AML-193 (cell line): ENCODE results near the gene FBXW5.

Experiments
- DNase-seq, 2 experiments: peaks; one replicate each; lab custom pipeline; 2025; lab: John Stamatoyannopoulos, UW

The FBXW5 gene

DNA sequence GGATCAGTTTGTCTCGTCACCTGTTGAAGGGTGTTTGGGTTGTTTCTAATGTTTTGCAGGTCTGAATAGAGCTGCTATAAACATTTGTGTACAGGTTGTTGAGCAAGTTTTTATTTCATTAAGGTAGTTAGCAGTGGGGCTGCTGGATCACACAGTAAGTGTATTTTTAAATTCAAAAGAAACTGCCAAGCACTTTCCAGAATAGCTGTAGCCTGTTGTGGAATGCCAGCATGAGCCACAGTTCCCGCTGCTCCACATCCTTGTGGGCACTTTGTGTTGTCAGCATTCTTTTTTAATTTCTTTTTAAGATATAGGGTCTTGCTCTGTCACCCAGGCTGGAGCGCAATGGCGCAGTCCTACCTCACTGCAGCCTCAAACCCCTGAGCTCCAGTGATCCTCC is 14.5 kb downstream of the FBXW5 start:
- DNase-seq, result no peak

DNA sequence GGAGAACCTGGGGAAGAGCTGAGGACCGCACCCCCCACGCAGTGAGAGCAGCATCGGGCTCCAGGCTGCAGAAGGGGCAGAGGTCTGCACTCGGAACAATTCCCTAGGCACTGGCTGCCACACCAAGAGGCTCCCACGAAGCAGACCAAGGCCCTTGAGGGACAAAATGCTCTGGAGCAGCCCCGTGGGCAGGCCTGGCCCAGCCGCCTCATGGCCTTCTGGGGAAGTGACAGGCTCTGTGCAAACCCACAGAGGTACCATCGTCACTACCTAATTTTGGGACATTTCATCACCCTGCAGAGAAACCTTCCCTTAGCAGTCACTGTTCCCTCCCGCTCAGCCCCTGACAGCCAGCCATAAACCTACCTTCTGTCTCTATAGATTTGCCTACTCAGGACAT is 15.9 kb downstream of the FBXW5 start:
- DNase-seq, result no peak

DNA sequence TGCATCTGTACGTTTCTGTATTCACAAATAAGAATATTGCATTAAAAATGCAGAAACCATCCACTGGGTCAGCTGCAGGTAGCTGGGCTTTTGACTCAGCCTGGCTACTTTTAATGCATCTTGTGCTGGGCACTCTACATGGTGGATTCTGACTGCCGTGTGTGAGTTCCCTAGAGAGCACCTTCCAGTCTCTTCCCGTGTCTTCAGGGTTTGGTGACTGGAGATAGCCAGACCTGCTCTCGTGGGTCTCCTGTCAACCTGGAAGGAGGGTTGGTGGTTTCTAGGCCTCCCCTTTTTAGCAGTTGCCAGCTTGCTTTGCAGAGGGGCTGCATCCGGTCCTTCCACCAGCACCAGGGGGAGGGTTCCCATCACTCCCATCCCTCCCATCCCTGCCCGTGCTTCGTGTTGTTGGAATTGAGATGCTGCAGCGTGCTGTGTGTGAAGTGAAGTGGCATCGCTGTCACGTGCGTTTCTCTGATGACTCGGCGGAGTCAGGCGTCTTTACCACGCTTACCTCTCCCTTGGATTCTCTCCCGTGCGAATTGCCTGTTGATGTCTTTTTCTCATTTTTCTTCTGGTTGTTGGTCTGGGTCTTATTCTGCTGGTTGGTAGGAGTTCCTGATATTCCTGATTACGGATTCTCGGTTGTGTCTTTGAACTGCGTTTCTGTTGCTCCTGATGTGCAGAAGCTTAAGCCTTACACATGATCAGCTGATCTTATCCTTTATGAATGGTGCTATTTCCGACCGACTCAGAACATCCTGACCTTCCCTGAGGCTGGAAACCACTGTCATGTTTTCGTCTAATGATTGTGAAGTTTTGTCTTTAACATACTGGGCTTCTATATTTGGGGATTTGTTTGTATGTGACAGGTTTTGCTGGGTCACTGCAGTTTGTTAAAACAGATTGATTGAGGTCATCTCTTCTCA is 16.9 kb downstream of the FBXW5 start:
- no peak for DNase-seq

DNA sequence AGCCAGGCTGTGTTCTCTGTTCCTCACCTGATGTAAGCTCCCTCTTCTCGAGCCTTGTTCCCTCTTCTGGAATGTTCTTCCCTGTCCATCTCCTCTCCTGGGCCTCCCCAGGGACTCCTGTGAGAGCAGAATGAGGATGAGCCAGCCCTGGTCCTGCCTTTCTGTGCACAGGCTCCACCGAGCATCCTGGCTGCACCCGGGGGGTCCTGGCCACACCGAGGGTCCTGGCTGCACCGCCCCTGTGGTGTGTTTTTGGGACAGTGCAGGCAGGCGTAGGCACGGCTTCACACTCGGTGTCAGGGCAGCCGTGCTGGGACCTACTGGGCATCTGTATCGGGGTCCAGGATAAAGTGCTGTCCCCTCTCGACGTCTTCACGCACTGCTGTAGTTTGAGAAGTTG is 17.8 kb downstream of the FBXW5 start:
- DNase-seq, result no peak

DNA sequence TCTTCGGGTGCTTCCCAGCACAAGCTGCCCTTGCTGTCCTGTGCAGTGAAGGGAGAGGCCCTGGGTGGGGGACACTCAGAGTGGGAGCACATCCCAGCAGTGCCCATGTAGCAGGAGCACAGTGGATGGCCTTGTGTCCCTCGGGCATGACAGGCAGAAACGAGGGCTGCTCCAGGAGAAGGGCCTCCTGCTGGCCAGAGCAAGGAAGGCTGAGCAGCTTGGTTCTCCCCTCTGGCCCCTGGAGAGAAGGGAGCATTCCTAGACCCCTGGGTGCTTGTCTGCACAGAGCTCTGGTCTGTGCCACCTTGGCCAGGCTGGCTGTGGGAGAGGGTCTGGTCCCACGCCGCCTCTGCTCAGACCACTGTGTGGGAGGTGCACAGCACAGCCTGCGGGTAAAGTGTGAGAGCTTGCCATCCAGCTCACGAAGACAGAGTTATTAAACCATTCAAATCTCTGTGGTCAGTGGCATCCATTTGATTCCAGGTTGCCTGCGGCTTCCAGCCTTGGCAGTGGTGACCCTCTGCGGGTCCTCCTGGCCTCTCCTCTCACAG is 18.3 kb downstream of the FBXW5 start:
- DNase-seq, result no peak

DNA sequence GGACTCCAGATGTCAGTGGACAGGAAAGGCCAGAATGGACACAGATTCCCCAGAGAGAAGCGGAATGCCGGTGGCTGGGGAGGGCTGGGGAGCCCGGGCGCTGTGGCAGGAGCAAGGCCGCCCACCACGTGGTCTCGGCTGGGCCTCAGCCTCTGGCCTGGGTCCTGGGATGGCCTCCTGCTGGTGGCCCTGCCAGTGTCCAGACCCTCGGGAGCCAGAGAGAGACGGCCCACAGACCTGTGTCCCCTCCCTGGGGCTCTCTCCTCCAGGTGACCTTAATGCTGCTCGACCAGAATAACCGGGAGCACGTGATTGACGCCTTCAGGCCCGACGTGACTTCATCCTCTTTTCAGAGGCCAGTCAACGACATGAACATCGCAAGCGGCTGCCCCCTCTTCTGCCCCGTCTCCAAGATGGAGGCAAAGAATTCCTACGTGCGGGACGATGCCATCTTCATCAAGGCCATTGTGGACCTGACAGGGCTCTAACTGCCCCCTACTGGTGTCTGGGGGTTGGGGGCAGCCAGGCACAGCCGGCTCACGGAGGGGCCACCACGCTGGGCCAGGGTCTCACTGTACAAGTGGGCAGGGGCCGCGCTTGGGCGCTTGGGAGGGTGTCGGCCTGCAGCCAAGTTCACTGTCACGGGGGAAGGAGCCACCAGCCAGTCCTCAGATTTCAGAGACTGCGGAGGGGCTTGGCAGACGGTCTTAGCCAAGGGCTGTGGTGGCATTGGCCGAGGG is 19.0 kb downstream of the FBXW5 start:
- no peak for DNase-seq

DNA sequence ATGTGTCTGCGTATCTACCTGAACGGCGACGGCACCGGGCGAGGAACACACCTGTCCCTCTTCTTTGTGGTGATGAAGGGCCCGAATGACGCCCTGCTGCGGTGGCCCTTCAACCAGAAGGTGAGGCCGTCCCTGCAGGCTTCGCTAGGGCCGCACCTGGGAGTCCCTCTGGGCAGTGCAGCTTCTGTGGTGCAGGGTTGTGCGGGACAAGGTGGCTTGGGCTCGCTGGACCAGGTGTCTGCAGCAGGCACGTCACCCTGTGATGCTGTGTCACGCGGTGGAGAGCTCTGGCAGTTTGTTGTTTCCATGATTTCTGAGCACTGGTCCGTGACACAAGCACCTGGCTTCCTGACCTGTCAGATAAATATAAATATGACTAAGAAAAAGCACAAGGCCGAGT is 20.7 kb downstream of the FBXW5 start:
- DNase-seq, result no peak

DNA sequence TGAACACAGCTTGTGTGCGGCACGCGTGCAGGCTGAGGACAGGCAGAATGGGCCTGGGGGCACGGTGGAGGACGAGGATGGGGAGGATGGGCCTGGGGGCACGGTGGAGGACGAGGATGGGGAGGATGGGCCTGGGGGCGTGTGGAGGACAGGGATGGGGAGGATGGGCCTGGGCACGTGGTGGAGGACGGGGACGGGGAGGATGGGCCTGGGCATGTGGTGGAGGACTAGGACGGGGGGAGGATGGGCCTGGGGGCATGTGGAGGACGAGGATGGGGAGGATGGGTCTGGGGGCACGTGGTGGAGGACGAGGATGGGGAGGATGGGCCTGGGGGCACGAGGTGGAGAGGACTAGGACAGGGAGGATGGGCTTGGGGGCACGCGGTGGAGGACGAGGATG is 22.0 kb downstream of the FBXW5 start:
- no peak for DNase-seq

DNA sequence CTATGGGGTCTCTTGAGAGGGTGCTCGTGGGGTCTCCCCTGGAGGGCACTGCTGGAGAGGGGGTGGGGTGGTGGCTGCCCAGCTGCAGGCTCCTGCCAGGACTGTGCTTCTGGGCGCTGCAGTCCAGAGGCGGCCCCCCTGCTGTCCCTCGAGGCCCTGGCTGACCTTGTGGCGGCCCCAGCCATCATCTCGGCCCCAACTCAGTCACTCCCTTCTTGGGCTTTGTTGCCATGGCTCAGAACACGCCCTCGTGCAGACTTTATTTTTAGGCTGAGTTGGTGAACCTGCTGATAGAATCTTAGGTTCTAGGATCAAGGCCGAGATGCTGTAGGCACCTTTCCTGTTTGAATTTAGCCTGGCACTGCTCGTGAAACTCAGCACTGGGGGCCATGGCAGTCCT is 22.8 kb downstream of the FBXW5 start:
- DNase-seq, result no peak

DNA sequence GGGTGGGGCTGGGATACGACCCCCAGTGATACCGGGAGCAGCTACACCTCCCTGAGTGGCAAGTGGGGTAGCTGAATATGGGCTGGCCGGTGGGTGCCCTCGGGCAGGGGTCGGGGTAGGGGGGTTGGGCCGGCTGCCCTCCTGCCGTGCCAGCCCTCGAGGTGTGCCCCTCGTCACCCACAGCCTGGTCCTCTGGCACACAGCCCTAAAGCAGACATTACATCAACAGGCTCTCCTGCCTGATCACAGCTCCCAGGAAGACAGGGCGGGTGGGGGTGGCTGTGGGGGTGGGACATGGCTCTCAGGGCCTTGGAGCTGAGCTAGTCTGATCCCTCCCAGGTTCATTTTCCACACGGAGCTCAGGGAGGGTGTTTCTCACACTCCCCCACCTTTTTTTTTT is 23.2 kb downstream of the FBXW5 start:
- no peak for DNase-seq

DNA sequence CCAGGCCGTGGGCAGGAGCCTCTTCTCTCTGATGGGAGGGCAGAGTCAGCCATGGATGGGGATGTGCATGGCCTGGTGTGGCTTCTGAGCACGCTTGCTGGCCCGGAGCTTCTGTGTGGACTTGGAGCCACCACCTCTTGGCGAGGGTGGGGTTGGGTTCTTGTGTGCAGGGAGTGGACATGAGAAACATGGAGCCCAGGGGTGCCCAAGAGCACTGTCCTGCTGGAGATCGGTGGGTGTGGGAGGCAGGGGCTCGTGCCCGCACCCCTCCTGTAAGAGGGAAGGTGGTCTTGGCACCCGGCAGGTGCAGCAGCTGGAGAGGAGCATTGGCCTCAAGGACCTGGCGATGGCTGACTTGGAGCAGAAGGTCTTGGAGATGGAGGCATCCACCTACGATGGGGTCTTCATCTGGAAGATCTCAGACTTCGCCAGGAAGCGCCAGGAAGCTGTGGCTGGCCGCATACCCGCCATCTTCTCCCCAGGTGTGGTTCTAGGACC is 23.8 kb downstream of the FBXW5 start:
- DNase-seq, result no peak

DNA sequence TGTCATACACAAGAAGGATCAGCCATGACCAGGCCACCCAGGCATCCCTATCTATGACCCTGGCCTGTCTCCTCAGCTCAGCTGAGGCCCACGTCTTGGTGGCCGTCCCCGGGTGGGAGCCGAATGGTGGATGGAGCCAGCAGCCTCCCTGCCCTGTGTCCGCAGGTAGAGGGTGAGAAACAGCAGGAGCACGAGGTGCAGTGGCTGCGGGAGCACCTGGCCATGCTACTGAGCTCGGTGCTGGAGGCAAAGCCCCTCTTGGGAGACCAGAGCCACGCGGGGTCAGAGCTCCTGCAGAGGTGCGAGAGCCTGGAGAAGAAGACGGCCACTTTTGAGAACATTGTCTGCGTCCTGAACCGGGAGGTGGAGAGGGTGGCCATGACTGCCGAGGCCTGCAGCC is 24.5 kb downstream of the FBXW5 start:
- DNase-seq, result no peak

DNA sequence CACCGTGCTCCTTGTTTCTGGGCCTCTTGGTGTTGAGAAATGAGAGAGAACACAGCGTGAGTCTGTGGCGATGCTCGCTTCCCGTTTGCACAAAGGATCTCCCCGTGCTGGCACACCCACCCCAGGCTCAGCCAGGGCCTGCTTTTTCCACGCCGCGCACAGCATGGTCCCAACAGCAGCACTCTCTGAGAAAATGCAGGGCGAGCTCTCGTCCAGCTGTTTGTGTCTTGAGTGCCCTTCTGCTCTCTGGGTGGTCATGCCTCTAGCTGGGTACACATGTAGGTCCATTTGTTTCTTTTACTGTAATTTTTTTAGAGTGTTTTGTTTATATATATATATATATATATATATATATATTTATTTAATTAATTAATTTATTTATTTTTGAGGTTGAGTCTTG is 26.6 kb downstream of the FBXW5 start:
- no peak for DNase-seq

DNA sequence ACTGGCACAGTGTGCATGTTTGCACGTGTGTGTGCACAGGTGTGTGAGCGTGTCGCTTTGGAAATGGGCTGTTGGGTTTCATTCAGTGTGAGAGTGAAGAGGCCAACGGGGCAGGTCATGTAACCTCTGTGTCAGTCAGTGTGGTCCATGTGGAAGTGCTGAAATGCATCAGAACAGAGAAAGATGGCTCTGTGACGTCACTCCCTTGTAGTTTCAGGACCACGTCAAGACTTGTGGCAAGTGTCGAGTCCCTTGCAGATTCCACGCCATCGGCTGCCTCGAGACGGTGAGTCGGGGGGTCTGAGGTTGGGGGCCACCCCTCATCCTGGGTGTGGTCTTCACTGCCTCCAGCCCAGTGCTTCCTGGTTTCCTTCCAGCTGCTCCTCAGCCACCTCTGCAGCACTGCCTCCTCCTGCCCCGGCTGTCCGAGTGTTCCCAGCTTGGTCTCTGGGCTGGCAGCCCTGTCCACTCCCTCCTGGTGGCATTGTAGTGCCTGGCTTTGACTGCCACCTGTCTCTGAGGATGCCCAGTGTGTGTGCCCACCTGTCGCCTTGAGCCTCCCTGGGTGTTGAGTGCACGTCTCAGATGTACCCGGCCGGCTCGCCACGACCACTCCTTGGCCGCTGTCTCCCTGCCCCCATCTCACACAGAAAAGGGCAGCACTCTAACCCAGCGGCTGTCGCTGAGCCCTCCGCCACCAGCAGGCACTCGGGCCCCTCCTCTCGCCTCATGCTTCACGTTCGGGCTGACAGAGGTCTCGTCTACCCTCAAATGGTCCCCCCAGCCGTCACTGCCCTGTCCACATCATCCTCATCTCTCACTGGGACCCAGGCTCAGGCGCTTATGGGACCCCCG is 28.0 kb downstream of the FBXW5 start:
- DNase-seq, result no peak

DNA sequence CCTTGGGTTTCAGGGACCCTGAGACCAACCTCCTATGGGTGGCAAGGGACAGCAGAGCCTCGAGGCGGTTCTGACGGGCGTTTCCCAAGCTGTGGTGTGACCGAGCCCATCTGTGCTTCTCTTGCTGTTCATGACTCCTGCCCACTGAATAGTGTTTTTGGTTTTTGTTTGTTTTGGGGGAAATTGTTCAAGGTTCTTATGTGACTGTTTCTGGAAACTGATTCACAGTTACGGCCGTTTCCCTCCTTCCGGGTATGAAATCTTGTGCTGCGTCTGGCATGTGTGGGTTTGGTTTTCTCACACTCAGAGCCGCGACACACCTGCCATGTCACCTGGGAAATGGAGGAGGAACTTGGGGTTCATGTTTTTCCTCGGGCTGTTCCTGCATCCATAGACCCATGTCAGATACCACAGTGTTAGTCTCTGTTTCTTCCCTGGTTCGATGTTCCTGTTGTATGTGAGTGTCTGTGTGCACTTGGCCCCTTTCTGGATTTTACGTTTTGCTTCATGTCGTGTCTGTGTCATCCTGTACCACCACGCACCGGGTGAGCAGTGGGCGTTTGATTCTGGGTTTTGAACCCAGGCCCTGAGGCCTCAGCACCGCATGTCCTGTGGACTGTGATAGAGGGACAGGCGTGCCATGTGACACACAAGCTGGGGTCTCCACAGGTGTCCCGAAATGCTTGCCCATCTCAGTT is 28.8 kb downstream of the FBXW5 start:
- DNase-seq, result no peak

DNA sequence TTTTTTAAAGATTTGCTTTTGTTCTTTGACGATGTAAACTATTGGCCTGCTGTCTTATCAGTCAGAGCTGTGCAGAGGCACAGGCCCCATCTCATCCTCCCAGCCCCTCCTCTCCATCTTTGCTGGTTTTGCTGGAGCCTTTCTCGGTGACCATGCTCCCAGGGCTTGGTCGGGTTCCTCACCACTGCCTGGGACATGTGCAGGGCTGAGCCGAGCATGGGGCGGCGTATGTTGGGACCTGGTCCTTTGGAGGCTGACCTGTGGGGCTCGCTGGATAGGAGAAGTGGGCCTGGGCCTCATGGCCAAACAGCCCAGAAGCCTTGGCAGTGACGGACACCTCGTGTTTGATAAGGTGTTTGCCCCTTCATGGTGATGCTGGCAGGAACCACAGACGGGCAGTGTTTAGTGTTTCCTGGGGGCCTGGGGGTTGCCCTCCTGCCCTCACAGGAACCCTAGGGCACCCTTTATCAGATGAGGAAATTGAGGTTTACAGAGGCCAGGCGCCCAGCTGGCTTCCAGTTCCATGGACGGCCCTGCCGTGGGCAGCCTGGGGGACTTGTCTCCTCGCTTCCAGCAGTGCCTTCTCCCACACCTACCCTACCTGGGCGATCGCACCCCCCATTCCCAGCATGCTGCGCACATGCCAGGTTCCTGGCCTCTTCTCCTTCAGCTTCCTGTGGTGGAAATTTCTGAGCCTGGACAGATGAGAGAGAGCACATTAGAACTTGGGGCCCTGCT is 30.7 kb downstream of the FBXW5 start:
- no peak for DNase-seq

DNA sequence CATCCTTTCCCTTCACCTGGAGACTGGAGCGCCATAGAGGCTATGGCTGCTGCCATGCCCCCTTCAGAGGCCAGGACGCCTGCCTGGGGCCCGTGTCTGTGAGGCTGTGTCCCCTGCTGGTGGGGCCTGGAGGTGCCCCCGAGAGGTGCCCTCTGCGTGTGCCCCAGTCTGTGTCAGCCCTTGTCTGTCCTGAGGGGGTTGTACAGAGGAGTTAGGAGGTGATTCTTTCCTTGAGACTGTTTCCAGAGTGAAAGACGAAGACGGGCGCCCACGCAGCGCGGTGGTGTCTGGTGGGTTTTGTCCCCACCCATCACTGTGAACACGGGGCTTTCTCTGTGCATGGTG is 33.7 kb downstream of the FBXW5 start:
- no peak for DNase-seq

DNA sequence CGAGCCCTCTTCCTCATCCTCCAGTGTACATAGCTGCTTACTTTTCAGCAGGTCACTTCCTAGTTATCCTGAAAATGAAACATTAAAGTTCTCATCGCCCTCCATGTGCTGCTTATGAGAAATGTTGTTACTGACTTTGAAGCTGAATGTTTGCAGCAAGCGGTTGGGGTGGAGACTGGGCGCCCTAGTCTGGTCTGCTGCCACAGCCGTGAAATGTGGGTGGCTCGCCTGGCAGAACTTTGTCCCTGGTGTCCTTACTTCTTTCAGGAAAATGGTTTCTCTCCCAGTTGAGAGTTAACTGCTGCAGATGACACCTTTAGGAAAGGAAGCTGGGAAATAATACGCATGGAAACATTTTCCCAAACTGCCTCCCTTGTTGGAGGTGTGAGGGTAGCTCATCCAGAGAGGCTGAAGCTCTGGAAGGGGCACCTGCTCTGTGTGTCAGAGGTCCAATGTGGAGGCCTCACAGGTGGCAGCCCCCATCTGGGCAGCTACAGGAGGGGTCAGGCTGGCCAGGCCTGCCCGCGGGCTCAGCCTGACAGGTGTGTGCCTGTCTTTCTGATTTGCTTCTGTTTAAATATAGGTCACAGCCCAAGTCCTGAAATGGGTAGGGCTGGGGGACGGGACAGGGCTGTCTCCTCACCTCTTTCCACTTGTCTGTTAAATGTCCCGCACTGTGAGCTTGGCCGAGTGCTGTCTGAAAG is 34.2 kb downstream of the FBXW5 start:
- DNase-seq, result no peak

DNA sequence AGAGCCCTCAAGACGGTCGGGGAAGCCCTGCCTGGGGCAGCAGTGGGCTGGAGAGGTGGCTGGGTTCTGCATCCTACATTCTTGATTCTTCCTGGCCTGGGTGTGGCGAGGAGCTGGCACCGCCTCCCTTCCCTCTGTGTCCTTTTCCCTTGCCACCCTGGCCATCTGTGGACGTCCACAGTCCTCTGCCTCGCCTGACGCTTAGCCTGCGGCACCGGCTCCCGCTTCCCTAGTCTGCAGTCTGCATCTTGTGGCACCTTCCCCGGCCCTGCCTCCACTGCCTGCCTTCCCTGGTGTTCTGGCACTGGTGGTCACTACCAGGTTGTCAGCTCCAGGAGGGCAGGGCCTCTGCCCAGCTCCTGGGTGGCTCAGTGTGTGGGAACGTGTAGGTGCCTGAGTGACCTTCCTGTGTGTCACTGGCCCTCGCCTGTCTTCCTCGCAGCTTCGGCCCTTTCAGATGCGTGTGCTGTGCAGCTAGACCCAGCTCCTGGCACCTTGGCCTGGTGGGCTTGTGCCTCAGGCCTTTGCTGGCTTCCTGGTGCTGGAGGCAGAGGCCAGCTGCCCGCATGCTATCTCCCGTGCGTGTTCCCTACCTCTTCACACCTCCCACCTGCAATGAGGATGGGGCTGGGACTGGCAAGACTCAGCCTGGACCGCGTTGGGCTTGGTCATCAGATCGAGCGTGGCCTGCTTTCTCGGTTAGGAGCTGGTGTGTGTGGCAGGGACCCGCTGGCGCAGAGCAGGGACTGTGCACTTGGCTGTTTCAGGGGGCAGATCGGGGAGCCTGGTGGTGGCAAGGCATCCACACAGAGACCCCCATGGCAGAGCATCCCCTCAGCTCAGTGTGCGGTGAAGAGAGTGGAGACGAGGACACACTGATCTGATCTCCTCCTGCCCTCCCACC is 37.3 kb downstream of the FBXW5 start:
- no peak for DNase-seq
